ENCODE results near the gene ADGRL1.
"Not testable (repeated sequence)": the region's sequence is repeated elsewhere in the genome, so short reads cannot be mapped to it uniquely, and the experiment has no call there.

GRCh38 chr19:14217886-14218285 is 11.9 kb upstream of the ADGRL1 start:
- not testable (repeated sequence) for TF ChIP-seq CTCF (IDR thresholded peaks at IDR 0.05; ENCODE audit: insufficient read depth, low read length); POLR2AphosphoS5 (IDR thresholded peaks at IDR 0.05; ENCODE audit: low read depth); GABPA (IDR thresholded peaks at IDR 0.05; ENCODE audit: low read depth); REST (IDR thresholded peaks at IDR 0.05; ENCODE audit: insufficient replicate concordance, low read depth); SPI1 (IDR thresholded peaks at IDR 0.05; ENCODE audit: borderline replicate concordance, low read depth)

Measured in HL-60 (cell line).